ENCODE results near the gene GPANK1. TPM values are rescaled to one million over a fixed set of nuclear protein-coding genes. Genes with fewer than 3 reads are reported as not detected.

Gene GPANK1
- total RNA-seq, 6 donors from 2014 or later, result 12.0 to 45.1 (median 16.6) TPM

DNA sequence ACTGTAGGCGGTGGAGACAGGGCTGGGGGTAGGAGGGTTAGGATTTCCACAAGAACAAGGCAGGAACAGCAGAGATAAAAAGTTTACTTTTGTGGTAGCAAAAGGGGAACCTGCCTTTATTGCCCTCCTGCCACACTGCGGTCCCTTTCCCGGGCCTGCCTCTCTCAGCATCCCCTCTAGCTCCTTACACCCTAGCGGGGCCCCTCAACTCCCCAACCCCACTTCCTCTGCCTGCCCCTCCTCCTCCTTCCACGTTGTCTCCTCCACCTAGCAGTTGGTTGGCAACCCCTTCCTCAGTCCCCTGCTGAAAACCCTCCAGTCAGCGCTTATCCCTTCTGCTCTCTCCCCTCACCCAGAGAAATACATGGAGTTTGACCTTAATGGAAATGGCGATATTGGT, 49.0 kb downstream of the GPANK1 start:
- peak in 1 of 2 donors; percentile 29 for DNase-seq
- H3K9me3 ChIP-seq, result no peaks in the 10 kb centered on the region
- ATAC-seq (ENCODE audit: low FRiP score in 2 of 2), result no peak

DNA sequence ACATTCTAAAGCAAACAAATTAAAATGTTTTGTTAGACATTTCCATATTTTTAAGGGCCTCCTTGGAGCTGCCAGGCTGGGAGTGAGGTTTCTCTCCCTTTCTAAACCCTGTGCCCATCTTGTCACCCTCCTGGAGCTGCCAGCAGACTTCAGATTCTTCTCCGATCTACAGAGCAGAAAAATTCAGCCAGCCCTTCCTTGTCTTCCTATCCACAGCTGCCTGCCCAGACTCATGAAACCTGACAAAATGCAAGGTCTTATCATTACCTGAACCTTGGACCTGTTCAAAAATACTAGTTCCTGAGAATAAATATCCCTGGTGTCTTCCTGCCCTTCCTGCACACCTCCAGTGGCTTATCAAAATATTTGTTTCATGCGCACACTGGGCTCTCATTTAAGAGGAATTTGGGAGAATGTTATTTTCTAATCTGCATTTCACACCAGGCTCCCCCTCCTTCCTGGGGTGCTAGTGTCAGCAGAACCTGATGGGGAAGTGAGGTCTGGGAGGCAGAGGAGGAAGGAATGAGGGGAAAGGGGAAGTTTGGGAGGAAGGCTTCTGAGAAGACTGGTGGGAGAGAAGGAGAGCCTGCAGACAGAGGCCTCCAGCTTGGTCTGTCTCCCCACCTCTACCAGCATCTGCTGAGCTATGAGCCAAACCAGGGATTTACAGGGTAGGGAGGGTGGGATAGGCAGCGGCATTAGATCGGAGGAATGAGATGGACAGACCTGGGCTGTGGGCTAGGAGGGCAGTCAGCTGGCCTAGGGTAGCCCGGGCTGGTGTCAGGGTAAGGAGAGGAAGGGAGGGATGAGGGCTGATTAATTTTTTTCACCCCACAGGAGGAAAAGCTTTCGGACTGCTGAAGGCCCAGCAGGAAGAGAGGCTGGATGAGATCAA, 49.9 kb downstream of the GPANK1 start, which contains the start of gene AIF1:
TSS of gene AIF1 (plus strand) at position 551 of the 895 bp plus-strand sequence. CDS start at position 647, 96 bp downstream.
- no peaks in the 10 kb centered on the region for H3K9me3 ChIP-seq
- peak within 1 kb of the TSS in 3 of 4 donors; percentile 18 to 43 (median 29) for H3K4me3 ChIP-seq
- WGBS, 2 donors, result 42 to 54% methylated on average over 6 of the region's 6 CpGs
- ATAC-seq (ENCODE audit: low FRiP score in 2 of 2) (peak in 1 of 2 donors; percentile 61), DNase-seq (peak in 1 of 2 donors; percentile 50)
- H3K36me3 ChIP-seq, result no peaks in the 10 kb centered on the region
- H3K27ac ChIP-seq, result peak within 1 kb of the TSS; percentile 64 to 82 (median 74)
- no peak for TF ChIP-seq POLR2AphosphoS5 (IDR thresholded peaks at IDR 0.05)
- TF ChIP-seq, protein P1, sequence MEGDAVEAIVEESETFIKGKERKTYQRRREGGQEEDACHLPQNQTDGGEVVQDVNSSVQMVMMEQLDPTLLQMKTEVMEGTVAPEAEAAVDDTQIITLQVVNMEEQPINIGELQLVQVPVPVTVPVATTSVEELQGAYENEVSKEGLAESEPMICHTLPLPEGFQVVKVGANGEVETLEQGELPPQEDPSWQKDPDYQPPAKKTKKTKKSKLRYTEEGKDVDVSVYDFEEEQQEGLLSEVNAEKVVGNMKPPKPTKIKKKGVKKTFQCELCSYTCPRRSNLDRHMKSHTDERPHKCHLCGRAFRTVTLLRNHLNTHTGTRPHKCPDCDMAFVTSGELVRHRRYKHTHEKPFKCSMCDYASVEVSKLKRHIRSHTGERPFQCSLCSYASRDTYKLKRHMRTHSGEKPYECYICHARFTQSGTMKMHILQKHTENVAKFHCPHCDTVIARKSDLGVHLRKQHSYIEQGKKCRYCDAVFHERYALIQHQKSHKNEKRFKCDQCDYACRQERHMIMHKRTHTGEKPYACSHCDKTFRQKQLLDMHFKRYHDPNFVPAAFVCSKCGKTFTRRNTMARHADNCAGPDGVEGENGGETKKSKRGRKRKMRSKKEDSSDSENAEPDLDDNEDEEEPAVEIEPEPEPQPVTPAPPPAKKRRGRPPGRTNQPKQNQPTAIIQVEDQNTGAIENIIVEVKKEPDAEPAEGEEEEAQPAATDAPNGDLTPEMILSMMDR (IDR thresholded peaks at IDR 0.05), result no peak
- TF ChIP-seq EP300 (IDR thresholded peaks at IDR 0.05), result no peak
- no peak for TF ChIP-seq POLR2A (IDR thresholded peaks at IDR 0.05)
- peaks cover 0 to 13% (median 8%) of the 10 kb centered on the region in 4 donors for H3K4me1 ChIP-seq
- H3K27me3 ChIP-seq, result no peaks in the 10 kb centered on the region

More for the DNA sequence above, 49.0 kb downstream of the GPANK1 start:
- Histone ChIP-seq H3K27me3 (no peaks in the 10 kb centered on the region), H3K4me1 (peaks cover 0 to 13% (median 8%) of the 10 kb centered on the region in 4 donors), H3K27ac (peak overlapping the region; percentile 64 to 82 (median 74)), H3K4me3 (peak overlapping the region in 3 of 4 donors; percentile 18 to 43 (median 29)), H3K36me3 (no peaks in the 10 kb centered on the region)
- TF ChIP-seq POLR2AphosphoS5 (IDR thresholded peaks at IDR 0.05) (no peak), POLR2A (IDR thresholded peaks at IDR 0.05) (no peak), EP300 (IDR thresholded peaks at IDR 0.05) (no peak)
- TF ChIP-seq, protein P1 (IDR thresholded peaks at IDR 0.05), result no peak
- WGBS, 2 donors, result 36 to 41% methylated on average over 7 of the region's 7 CpGs

GRCh38 chr6:31614075-31614619, 50.6 kb downstream of the GPANK1 start:
- TF ChIP-seq POLR2AphosphoS5 (IDR thresholded peaks at IDR 0.05), result no peak
- TF ChIP-seq, protein P1 (IDR thresholded peaks at IDR 0.05), result no peak
- no peak for TF ChIP-seq EP300 (IDR thresholded peaks at IDR 0.05)
- TF ChIP-seq POLR2A (IDR thresholded peaks at IDR 0.05), result no peak
- Histone ChIP-seq H3K36me3 (no peaks in the 10 kb centered on the region), H3K27me3 (no peaks in the 10 kb centered on the region), H3K27ac (peak overlapping the region; percentile 64 to 82 (median 74)), H3K4me3 (peak overlapping the region in 1 of 4 donors; percentile 43), H3K9me3 (no peaks in the 10 kb centered on the region), H3K4me1 (peaks cover 0 to 13% (median 4%) of the 10 kb centered on the region in 4 donors)
- 48 to 51% methylated on average over 8 of the region's 8 CpGs for WGBS, 2 donors
- DNase-seq (peak in 1 of 2 donors; percentile 49), ATAC-seq (ENCODE audit: low FRiP score in 2 of 2) (peak; percentile 44 to 72)

Small RNA genes lying within 50 kb of the gene (small RNA-seq; reads per million reads assigned to genes)
- 0 reads per million in 4 donors for gene MIR4646
- gene MIR6832, result 0 reads per million in 4 donors
- 0 reads per million in 4 donors for gene RF00019
- gene SNORA38, result 2.2 to 6.4 (median 2.6) reads per million in 4 donors
- gene UQCRHP1, result 0 reads per million in 4 donors

Other genes starting within 250 kb of the GPANK1 start
- gene MICB, start 166.9 kb downstream of the GPANK1 start, total RNA-seq, result 10 to 100 TPM in 4 of 6 donors, 1 to 10 TPM in 2; 4.9 to 14.4 (median 11.3) TPM
- not detected for gene MCCD1, start 136.0 kb downstream of the GPANK1 start, total RNA-seq
- gene DDX39B, start 123.0 kb downstream of the GPANK1 start, total RNA-seq, result 100 to 1,000 TPM; 201 to 541 (median 270) TPM
- 1 to 10 TPM in 4 of 6 donors, under 1 TPM in 2; 0.55 to 2.0 (median 1.1) TPM for gene ATP6V1G2, start 118.4 kb downstream of the GPANK1 start, total RNA-seq
- gene NFKBIL1, start 117.4 kb downstream of the GPANK1 start, total RNA-seq, result 10 to 100 TPM; 18.2 to 45.1 (median 23.8) TPM
- gene LTA, start 92.7 kb downstream of the GPANK1 start, total RNA-seq, result 1 to 10 TPM in 2 of 6 donors, not detected in 4; 1.6 to 1.8 TPM
- 1 to 10 TPM in 5 of 6 donors, under 1 TPM in 1; 0.33 to 6.6 (median 2.9) TPM for gene TNF, start 89.4 kb downstream of the GPANK1 start, total RNA-seq
- 10 to 100 TPM in 1 of 6 donors, 1 to 10 TPM in 2, not detected in 3; 1.3 to 18.7 (median 8.2) TPM for gene LTB, start 82.6 kb downstream of the GPANK1 start, total RNA-seq
- 100 to 1,000 TPM in 1 of 6 donors, 10 to 100 TPM in 3, 1 to 10 TPM in 2; 7.7 to 132 (median 33.5) TPM for gene LST1, start 78.7 kb downstream of the GPANK1 start, total RNA-seq
- gene NCR3, start 72.0 kb downstream of the GPANK1 start, total RNA-seq, result 1 to 10 TPM in 1 of 6 donors, under 1 TPM in 3, not detected in 2; 0.54 to 2.0 (median 0.70) TPM
- gene AIF1, start 49.8 kb downstream of the GPANK1 start, total RNA-seq, result 100 to 1,000 TPM in 1 of 6 donors, 10 to 100 TPM in 5; 18.5 to 106 (median 79.7) TPM
- gene PRRC2A, start 44.3 kb downstream of the GPANK1 start, total RNA-seq, result 100 to 1,000 TPM in 4 of 6 donors, 10 to 100 TPM in 2; 80.1 to 154 (median 125) TPM
- 100 to 1,000 TPM; 190 to 421 (median 294) TPM for gene BAG6, start 12.3 kb downstream of the GPANK1 start, total RNA-seq
- gene APOM, start 9.1 kb downstream of the GPANK1 start, total RNA-seq, result 1 to 10 TPM in 5 of 6 donors, under 1 TPM in 1; 0.89 to 4.3 (median 2.1) TPM
- 10 to 100 TPM; 25.0 to 30.1 (median 28.4) TPM for gene C6orf47, start 4.2 kb downstream of the GPANK1 start, total RNA-seq
- gene CSNK2B, start 1.1 kb upstream of the GPANK1 start, total RNA-seq, result 100 to 1,000 TPM; 105 to 172 (median 130) TPM
- 10 to 100 TPM in 4 of 6 donors, 1 to 10 TPM in 2; 6.7 to 22.0 (median 12.3) TPM for gene LY6G5B, start 5.0 kb upstream of the GPANK1 start, total RNA-seq
- gene LY6G5C, start 16.1 kb upstream of the GPANK1 start, total RNA-seq, result 1 to 10 TPM in 4 of 6 donors, not detected in 2; 1.8 to 4.4 (median 3.1) TPM
- gene ABHD16A, start 38.3 kb upstream of the GPANK1 start, total RNA-seq, result 10 to 100 TPM; 42.1 to 62.5 (median 51.6) TPM
- gene LY6G6F, start 41.9 kb upstream of the GPANK1 start, total RNA-seq, result 1 to 10 TPM in 4 of 6 donors, under 1 TPM in 2; 0.63 to 9.4 (median 1.7) TPM
- not detected for gene LY6G6D, start 50.4 kb upstream of the GPANK1 start, total RNA-seq
- gene LY6G6C, start 56.7 kb upstream of the GPANK1 start, total RNA-seq, result under 1 TPM in 1 of 6 donors, not detected in 5; 0.23 TPM
- gene MPIG6B, start 58.4 kb upstream of the GPANK1 start, total RNA-seq, result 1 to 10 TPM in 3 of 6 donors, under 1 TPM in 2, not detected in 1; 0.30 to 4.1 (median 1.2) TPM
- gene DDAH2, start 64.3 kb upstream of the GPANK1 start, total RNA-seq, result 100 to 1,000 TPM in 2 of 6 donors, 10 to 100 TPM in 4; 46.6 to 157 (median 83.7) TPM
- 100 to 1,000 TPM; 138 to 497 (median 277) TPM for gene CLIC1, start 71.5 kb upstream of the GPANK1 start, total RNA-seq
- gene MSH5, start 75.0 kb upstream of the GPANK1 start, total RNA-seq, result 10 to 100 TPM in 4 of 6 donors, 1 to 10 TPM in 2; 7.3 to 52.4 (median 13.1) TPM
- 10 to 100 TPM in 1 of 6 donors, 1 to 10 TPM in 5; 1.1 to 15.7 (median 5.3) TPM for gene SAPCD1, start 97.7 kb upstream of the GPANK1 start, total RNA-seq
- gene VWA7, start 112.3 kb upstream of the GPANK1 start, total RNA-seq, result 1 to 10 TPM; 4.0 to 7.4 (median 6.6) TPM
- 10 to 100 TPM; 21.2 to 67.8 (median 39.7) TPM for gene VARS1, start 130.8 kb upstream of the GPANK1 start, total RNA-seq
- 10 to 100 TPM in 5 of 6 donors, 1 to 10 TPM in 1; 5.0 to 44.9 (median 20.9) TPM for gene LSM2, start 142.0 kb upstream of the GPANK1 start, total RNA-seq
- gene HSPA1L, start 150.3 kb upstream of the GPANK1 start, total RNA-seq, result 1 to 10 TPM in 5 of 6 donors, under 1 TPM in 1; 0.89 to 3.1 (median 2.0) TPM
- 100 to 1,000 TPM in 5 of 6 donors, 10 to 100 TPM in 1; 80.7 to 236 (median 144) TPM for gene HSPA1A, start 150.5 kb upstream of the GPANK1 start, total RNA-seq
- gene HSPA1B, start 162.7 kb upstream of the GPANK1 start, total RNA-seq, result 100 to 1,000 TPM in 5 of 6 donors, 10 to 100 TPM in 1; 92.2 to 177 (median 127) TPM
- 10 to 100 TPM; 28.3 to 90.3 (median 64.6) TPM for gene NEU1, start 197.8 kb upstream of the GPANK1 start, total RNA-seq
- gene SLC44A4, start 214.0 kb upstream of the GPANK1 start, total RNA-seq, result 10 to 100 TPM; 19.1 to 84.2 (median 42.0) TPM
- gene EHMT2, start 232.7 kb upstream of the GPANK1 start, total RNA-seq, result 10 to 100 TPM; 23.6 to 57.3 (median 41.7) TPM
- 1 to 10 TPM; 1.0 to 7.5 (median 2.2) TPM for gene ZBTB12, start 237.1 kb upstream of the GPANK1 start, total RNA-seq

Data from upper lobe of left lung (tissue), 6 donors.